Smooth muscle cell (in vitro differentiated cells): ENCODE measurements around the gene VDR. TPM values are rescaled to one million over a fixed set of nuclear protein-coding genes. Genes with fewer than 3 reads are reported as not detected.

Experiments
- DNase-seq: peaks from one replicate; lab custom pipeline; 2025; ENCODE audit not compliant: unreplicated experiment; lab: John Stamatoyannopoulos, UW
- H2AFZ ChIP-seq: fragments of 200-600 bp; sonication (generic); 2 replicates; pipeline ENCODE4 v1.6.0; 2016; ENCODE audit warnings: antibody characterized with exemption, low read depth, mild to moderate bottlenecking
- H3F3A ChIP-seq: fragments of 200-600 bp; sonication (generic); 2 replicates; pipeline ENCODE4 v1.6.0; 2017; ENCODE audit warnings: antibody characterized with exemption, low read depth
- H3K27ac ChIP-seq: fragments of 200-600 bp; sonication (generic); 2 replicates; pipeline ENCODE4 v1.5.1; 2016; ENCODE audit warnings: low read depth, mild to moderate bottlenecking
- H3K27me3 ChIP-seq: fragments of 200-600 bp; sonication (generic); 2 replicates; pipeline ENCODE4 v1.6.1; 2016; ENCODE audit warnings: low read depth, mild to moderate bottlenecking
- H3K36me3 ChIP-seq: fragments of 200-600 bp; sonication (generic); 2 replicates; pipeline ENCODE4 v1.5.1; 2016; ENCODE audit warnings: low read depth
- H3K4me1 ChIP-seq: fragments of 200-600 bp; sonication (generic); 2 replicates; pipeline ENCODE4 v1.5.1; 2016; ENCODE audit warnings: low read depth
- H3K4me2 ChIP-seq: fragments of 200-600 bp; sonication (generic); 2 replicates; pipeline ENCODE4 v1.6.0; 2016; ENCODE audit warnings: mild to moderate bottlenecking
- H3K4me3 ChIP-seq: fragments of 200-600 bp; sonication (generic); 2 replicates; pipeline ENCODE4 v1.5.1; 2016; ENCODE audit warnings: mild to moderate bottlenecking
- H3K79me2 ChIP-seq: fragments of 200-600 bp; sonication (generic); 2 replicates; pipeline ENCODE4 v1.6.0; 2016; ENCODE audit warnings: low read depth, mild to moderate bottlenecking
- H3K9ac ChIP-seq: fragments of 200-600 bp; sonication (generic); 2 replicates; pipeline ENCODE4 v1.6.0; 2016; ENCODE audit warnings: low read depth
- H3K9me3 ChIP-seq: fragments of 200-600 bp; sonication (generic); replicated peaks from 2 replicates; pipeline ENCODE4 v1.5.1; 2016; ENCODE audit warnings: low read depth
- H4K20me1 ChIP-seq: fragments of 200-600 bp; sonication (generic); 2 replicates; pipeline ENCODE4 v1.6.0; 2016; ENCODE audit warnings: low read depth
- CTCF ChIP-seq: fragments of 200-600 bp; sonication (generic); IDR thresholded peaks from 2 replicates; pipeline ENCODE4 v1.5.1; 2017; ENCODE audit warnings: borderline replicate concordance, mild to moderate bottlenecking, antibody characterized with exemption; ENCODE audit not compliant: insufficient read depth, poor library complexity, severe bottlenecking
- WGBS: methylation state at CpG from one replicate; pipeline ENCODE4 v1.1.7; 2016; ENCODE audit warnings: low lambda C conversion rate; 5-methylcytosine and 5-hydroxymethylcytosine counted together
- polyA plus RNA-seq: library from polyadenylated mRNA; unstranded; fragments of >200 nt; fragmentation: Nextera tagmentation; extraction: Ambion mirVana; gene quantifications from 2 replicates; pipeline ENCODE4 v1.2.1, GENCODE V29; 2016
- total RNA-seq: library from RNA; depleted of rRNA; stranded (reverse); fragments of >200 nt; gene quantifications from 2 replicates; pipeline ENCODE4 v1.2.3, GENCODE V29; 2014

Gene VDR
- total and polyA plus RNA-seq, 2 experiments from 2014 or later, result 8.0 to 16.5 TPM

GRCh38 chr12:47803191-47803875 is 101.5 kb downstream of the VDR start:
- Histone ChIP-seq H2AFZ (no peak overlapping the region), H3F3A (no peaks in the 10 kb centered on the region), H3K27ac (no peak overlapping the region), H3K4me1 (peaks cover 9% of the 10 kb centered on the region), H3K27me3 (no peaks in the 10 kb centered on the region), H3K4me2 (no peak overlapping the region), H3K4me3 (no peak overlapping the region), H3K79me2 (peaks cover 83% of the 10 kb centered on the region), H3K9ac (no peak overlapping the region), H3K9me3 (no peaks in the 10 kb centered on the region), H3K36me3 (no peaks in the 10 kb centered on the region), H4K20me1 (peaks cover 100% of the 10 kb centered on the region)
- no peak for DNase-seq
- no peak for TF ChIP-seq CTCF
- WGBS, result 94% methylated on average over 12 of the region's 12 CpGs

- no peak overlapping the region for H3K9ac ChIP-seq
- TF ChIP-seq CTCF, result peak; percentile 22
- no peaks in the 10 kb centered on the region for H3K9me3 ChIP-seq
- H3K79me2 ChIP-seq, result peaks cover 73% of the 10 kb centered on the region
- H3F3A ChIP-seq, result no peaks in the 10 kb centered on the region
- DNase-seq, result no peak
- WGBS, result 56% methylated on average over 5 of the region's 5 CpGs
- H3K4me2 ChIP-seq, result no peak overlapping the region
- no peak overlapping the region for H2AFZ ChIP-seq
- no peaks in the 10 kb centered on the region for H3K36me3 ChIP-seq
- H3K27me3 ChIP-seq, result no peaks in the 10 kb centered on the region
- H3K27ac ChIP-seq, result no peak overlapping the region
- H3K4me3 ChIP-seq, result no peak overlapping the region
- H3K4me1 ChIP-seq, result no peaks in the 10 kb centered on the region
- H4K20me1 ChIP-seq, result peaks cover 95% of the 10 kb centered on the region
Measured at GRCh38 chr12:47802312-47802711, 102.5 kb downstream of the VDR start.

- H3K79me2 ChIP-seq, result peaks cover 69% of the 10 kb centered on the region
- H3K4me3 ChIP-seq, result no peak overlapping the region
- no peak overlapping the region for H3K4me2 ChIP-seq
- H3K9me3 ChIP-seq, result no peaks in the 10 kb centered on the region
- no peak overlapping the region for H3K9ac ChIP-seq
- H3K4me1 ChIP-seq, result no peaks in the 10 kb centered on the region
- 85% methylated on average over 9 of the region's 9 CpGs for WGBS
- TF ChIP-seq CTCF, result no peak
- no peak for DNase-seq
- no peaks in the 10 kb centered on the region for H3F3A ChIP-seq
- no peak overlapping the region for H3K27ac ChIP-seq
- H4K20me1 ChIP-seq, result peaks cover 91% of the 10 kb centered on the region
- H3K27me3 ChIP-seq, result no peaks in the 10 kb centered on the region
- no peak overlapping the region for H2AFZ ChIP-seq
- H3K36me3 ChIP-seq, result no peaks in the 10 kb centered on the region
Measured at GRCh38 chr12:47801904-47802246, 102.9 kb downstream of the VDR start.
